ENCODE measurements around the gene AQP1.

GRCh38 chr7:30928254-30928872, 16.7 kb downstream of the AQP1 start:
- TF ChIP-seq POLR2A (IDR thresholded peaks at IDR 0.05; ENCODE audit: low read depth, low read length) (no peak), POLR2AphosphoS5 (IDR thresholded peaks at IDR 0.05; ENCODE audit: low read depth, low read length) (no peak)

Data from GM12892 (cell line).